HepG2 (cell line): ENCODE results near the gene ALKBH4. TPM values are rescaled to one million over a fixed set of nuclear protein-coding genes. Genes with fewer than 3 reads are reported as not detected.

ENCODE experiments used
- ATF3 ChIP-seq: sonication (generic); formaldehyde crosslinking; IDR thresholded peaks from 2 replicates; pipeline ENCODE4 v1.4.0; 2020; ENCODE audit warnings: missing genetic modification reagents
- CCDC6 ChIP-seq: sonication (generic); formaldehyde crosslinking; IDR thresholded peaks from 2 replicates; pipeline ENCODE4 v1.8.1; 2022; ENCODE audit warnings: mild to moderate bottlenecking, missing genetic modification reagents, moderate library complexity
- EP300 ChIP-seq, 3 experiments: sonication (generic) in 1 of 3; formaldehyde crosslinking in 1 of 3; IDR thresholded peaks; 2 replicates each; pipeline versions ENCODE4 v1.5.1 to v1.6.1; 2011 to 2020; ENCODE audit warnings: low read depth in 2 of 3, low read length in 2 of 3, borderline replicate concordance in 1 of 3, improper control_type of control experiment in 1 of 3, mild to moderate bottlenecking in 1 of 3, missing genetic modification reagents in 1 of 3, moderate library complexity in 1 of 3
- FOXA1 ChIP-seq, 2 experiments: fragments of 450-650 bp in 1 of 2; sonication (generic) in 1 of 2; formaldehyde crosslinking in 1 of 2; IDR thresholded peaks; 2 replicates each; pipeline versions ENCODE4 v1.4.0 to v1.6.1; 2016 to 2020; ENCODE audit warnings: missing genetic modification reagents in 1 of 2
- HBP1 ChIP-seq: IDR thresholded peaks from 2 replicates; pipeline ENCODE4 v1.6.1; 2016; ENCODE audit warnings: low read depth, control low read depth
- MXD1 ChIP-seq: sonication (generic); formaldehyde crosslinking; IDR thresholded peaks from 2 replicates; pipeline ENCODE4 v1.4.0; 2020; ENCODE audit warnings: mild to moderate bottlenecking, missing genetic modification reagents
- MXI1 ChIP-seq: IDR thresholded peaks from 3 replicates; pipeline ENCODE4 v1.6.1; 2012; ENCODE audit warnings: low read depth, low read length, inconsistent platforms, borderline replicate concordance
- PHF8 ChIP-seq: sonication (generic); formaldehyde crosslinking; IDR thresholded peaks from 2 replicates; pipeline ENCODE4 v1.5.0; 2020; ENCODE audit warnings: missing genetic modification reagents
- SP4 ChIP-seq: sonication (generic); formaldehyde crosslinking; IDR thresholded peaks from 2 replicates; pipeline ENCODE4 v1.8.1; 2023; ENCODE audit warnings: mild to moderate bottlenecking, missing genetic modification reagents
- UBTF ChIP-seq: sonication (generic); formaldehyde crosslinking; IDR thresholded peaks from 2 replicates; pipeline ENCODE4 v1.4.0; 2020; ENCODE audit warnings: mild to moderate bottlenecking, missing genetic modification reagents
- ZBED4 ChIP-seq: sonication (generic); formaldehyde crosslinking; IDR thresholded peaks from 2 replicates; pipeline ENCODE4 v1.4.0; 2020; ENCODE audit warnings: missing genetic modification reagents, borderline replicate concordance
- ZBTB46 ChIP-seq: sonication (generic); formaldehyde crosslinking; IDR thresholded peaks from 2 replicates; pipeline ENCODE4 v1.4.0; 2020; ENCODE audit warnings: mild to moderate bottlenecking, missing genetic modification reagents, borderline replicate concordance
- ZBTB7A ChIP-seq: sonication (generic); formaldehyde crosslinking; IDR thresholded peaks from 2 replicates; pipeline ENCODE4 v1.8.0; 2022; ENCODE audit warnings: mild to moderate bottlenecking, missing genetic modification reagents
- ZFYVE20 ChIP-seq: sonication (generic); formaldehyde crosslinking; IDR thresholded peaks from 2 replicates; pipeline ENCODE4 v1.8.0; 2023; ENCODE audit warnings: low read depth, mild to moderate bottlenecking, moderate library complexity, missing genetic modification reagents, borderline replicate concordance
- ZNF652 ChIP-seq: IDR thresholded peaks from 2 replicates; pipeline ENCODE4 v1.6.1; 2016; ENCODE audit warnings: low read depth, borderline replicate concordance
- ZNF768 ChIP-seq: sonication (generic); formaldehyde crosslinking; IDR thresholded peaks from 2 replicates; pipeline ENCODE4 v1.4.0; 2020; ENCODE audit warnings: missing genetic modification reagents
- polyA plus RNA-seq, 8 experiments: library from polyadenylated mRNA; depleted of rRNA in 3 of 8; stranded (reverse) in 7 of 8; unstranded in 1 of 8; fragments of >200 nt; fragmentation: Illumina TruSeq in 4 of 8; extraction: Trizol in 4 of 8; gene quantifications; 2 replicates each; pipeline versions ENCODE4 v1.2.1 to v1.2.3, GENCODE V29; 2011 to 2016; ENCODE audit warnings: low read depth in 4 of 8, missing spikeins in 1 of 8, mixed read lengths in 1 of 8; ENCODE audit not compliant: insufficient read depth in 1 of 8
- total RNA-seq, 5 experiments: library from RNA; depleted of rRNA; stranded (reverse); fragments of >200 nt; fragmentation: Illumina TruSeq; extraction: Trizol; gene quantifications; 2 replicates each; pipeline ENCODE4 v1.2.3, GENCODE V29; 2016; ENCODE audit warnings: low read depth in 1 of 5

Gene ALKBH4
- total and polyA plus RNA-seq, 2 of the 13 experiments (the other 11 are each of a cell fraction or from before 2014, with no cell fraction given) = 2.6 to 8.8 TPM

GRCh38 chr7:102433219-102434038, 31.2 kb downstream of the ALKBH4 start, which contains the start of gene ORAI2 (continued):
- 0 out of 2 replicates have a peak, but pooled peaks have one; percentile 22 for TF ChIP-seq ZBED4 (CRISPR knock-in tag)
- TF ChIP-seq CCDC6 (CRISPR knock-in tag) = peak; percentile 73; the same call in 1 of the 2 replicates
- TF ChIP-seq MXI1 = peak; percentile 47; the same call in 1 of the 3 replicates
- no peak for TF ChIP-seq ZNF652 (CRISPR knock-in tag)
- TF ChIP-seq UBTF (CRISPR knock-in tag) = peak; percentile 39; the same call in 1 of the 2 replicates
- TF ChIP-seq EP300 (IDR thresholded peaks at IDR 0.05; ENCODE audit: low read depth in 2 of 2, low read length in 2 of 2) = no peak
- TF ChIP-seq EP300 (CRISPR knock-in tag; IDR thresholded peaks at IDR 0.05; ENCODE audit: borderline replicate concordance) = no peak
- TF ChIP-seq ATF3 (CRISPR knock-in tag) = no peak
- TF ChIP-seq FOXA1 (IDR thresholded peaks at IDR 0.05) = no peak
- no peak for TF ChIP-seq FOXA1 (CRISPR knock-in tag; IDR thresholded peaks at IDR 0.05)
- TF ChIP-seq ZFYVE20 (CRISPR knock-in tag) = no peak
- 0 out of 2 replicates have a peak, but pooled peaks have one; percentile 19 for TF ChIP-seq SP4 (CRISPR knock-in tag)
- TF ChIP-seq MXD1 (CRISPR knock-in tag) = 0 out of 2 replicates have a peak, but pooled peaks have one; percentile 12
- TF ChIP-seq HBP1 (CRISPR knock-in tag) = no peak
- 0 out of 2 replicates have a peak, but pooled peaks have one; percentile 21 for TF ChIP-seq PHF8 (CRISPR knock-in tag)
- no peak for TF ChIP-seq ZNF768 (CRISPR knock-in tag)
- TF ChIP-seq ZBTB46 (CRISPR knock-in tag) = no peak
- 0 out of 2 replicates have a peak, but pooled peaks have one; percentile 18 for TF ChIP-seq ZBTB7A (CRISPR knock-in tag)
